Right ventricle myocardium inferior (tissue), 1 donor: ENCODE results near the gene MAP2K1. TPM values are rescaled to one million over a fixed set of nuclear protein-coding genes. Genes with fewer than 3 reads are reported as not detected.
"Not testable (repeated sequence)": the region's sequence is repeated elsewhere in the genome, so short reads cannot be mapped to it uniquely, and the experiment has no call there.

Source experiments
- ATAC-seq: fragments of 200-7000 bp; cut with Tn5 transposase; one replicate; pipeline ENCODE4 v1.9.1; 2020; ENCODE audit warnings: mild to moderate bottlenecking, moderate library complexity
- DNase-seq: peaks from one replicate; pipeline ENCODE4 v3.0.0; 2021; ENCODE audit errors: missing footprints
- intact Hi-C: fragments of 100-400 bp; cut with DNase I; formaldehyde crosslinking; loops from one replicate; pipeline ENCODE4 v1.11.0; 2022
- long read RNA-seq: library from polyadenylated mRNA; unstranded; transcript quantifications from one replicate; pipeline ENCODE4 v2.0.0, GENCODE V29; 2021
- total RNA-seq: library from RNA; stranded (reverse); fragmentation: NEBNext Ultra II Directional; extraction: Animal tissue kit (Norgen Biotek cat#: 25700); gene quantifications from one replicate; pipeline ENCODE4 v1.2.1, GENCODE V29; 2021
- donor health status: DM: no; HTN: yes; CAD: no; lungs with severe emphysema.

The MAP2K1 gene
- 47.3 TPM for total RNA-seq
- long read RNA-seq, transcript MAP2K1-201 (11 exons, 3,410 nt) = major isoform, 34 of 40 reads
- long read RNA-seq, partial matches to known transcripts = 3 of 40 reads
- long read RNA-seq, other reads (novel, unspliced or antisense) = 3 of 40 reads

GRCh38 chr15:66386204-66387123 lies at the start of gene MAP2K1:
MAP2K1 (plus strand) TSS chr15:66386912; CDS start chr15:66387348, 436 bp downstream.
- intact Hi-C loops = loop anchor here (1.0 to 2.0 kb wide), 3 partner anchors 30 to 118 kb away; partner anchors contain the start of genes RPL4, SNAPC5, TIPIN and ZWILCH
- peak; percentile 99 for ATAC-seq
- DNase-seq = peak; percentile 99

- DNase-seq, intact Hi-C loops, ATAC-seq: not testable (repeated sequence)
Measured at GRCh38 chr15:66348530-66348929, 38.2 kb upstream of the MAP2K1 start.

GRCh38 chr15:66356077-66356358 lies 30.7 kb upstream of the MAP2K1 start:
- intact Hi-C loops = loop anchor here (2.0 to 10.0 kb wide), 2 partner anchors 31 to 139 kb away; partner anchors contain the start of genes MAP2K1 and SNAPC5
- ATAC-seq = no peak
- no peak for DNase-seq

GRCh38 chr15:66356359-66357236 lies 30.1 kb upstream of the MAP2K1 start, which contains the start of gene TIPIN:
TIPIN (minus strand) TSS chr15:66356685; CDS start chr15:66352947, 3,738 bp downstream.
- DNase-seq (peak; percentile 97), ATAC-seq (peak; percentile 98)
- intact Hi-C loops = loop anchor here (2.0 to 10.0 kb wide), 2 partner anchors 30 to 138 kb away; partner anchors contain the start of genes MAP2K1 and SNAPC5

GRCh38 chr15:66359740-66360139 lies 27.0 kb upstream of the MAP2K1 start:
- intact Hi-C loops = loop anchor here (10.0 kb wide), 1 partner anchor 135 kb away; the partner anchor contains the start of gene SNAPC5
- DNase-seq = no peak
- ATAC-seq = no peak

- ATAC-seq, DNase-seq, intact Hi-C loops: not testable (repeated sequence)
Measured at GRCh38 chr15:66361745-66362460, 24.8 kb upstream of the MAP2K1 start.

- intact Hi-C loops = no loop called here
- ATAC-seq (no peak), DNase-seq (no peak)
Measured at GRCh38 chr15:66362776-66363175, 23.9 kb upstream of the MAP2K1 start.

GRCh38 chr15:66364944-66365528 lies 21.7 kb upstream of the MAP2K1 start:
- ATAC-seq = no peak
- DNase-seq = no peak
- intact Hi-C loops = no loop called here

GRCh38 chr15:66369773-66370651 lies 16.7 kb upstream of the MAP2K1 start:
- intact Hi-C loops = no loop called here
- peak; percentile 31 for ATAC-seq

GRCh38 chr15:66374179-66374578 lies 12.5 kb upstream of the MAP2K1 start:
- no peak for ATAC-seq
- intact Hi-C loops = no loop called here
- DNase-seq = no peak

More at GRCh38 chr15:66369773-66370651, 16.7 kb upstream of the MAP2K1 start:
- no peak for DNase-seq

GRCh38 chr15:66378814-66379430 lies 7.8 kb upstream of the MAP2K1 start:
- ATAC-seq (no peak), DNase-seq (no peak)
- intact Hi-C loops = no loop called here

GRCh38 chr15:66381376-66381775 lies 5.3 kb upstream of the MAP2K1 start:
- ATAC-seq, DNase-seq, intact Hi-C loops: not testable (repeated sequence)

- peak; percentile 82 for DNase-seq
- peak; percentile 27 for ATAC-seq
- intact Hi-C loops = loop anchor here (2.0 kb wide), 2 partner anchors 31 to 117 kb away; partner anchors contain the start of genes RPL4, TIPIN and ZWILCH
Measured at GRCh38 chr15:66387163-66388042, 691 bp downstream of the MAP2K1 start.

GRCh38 chr15:66388043-66388363 lies 1.3 kb downstream of the MAP2K1 start:
- DNase-seq = no peak
- ATAC-seq = no peak
- intact Hi-C loops = no loop called here

GRCh38 chr15:66388576-66388975 lies 1.9 kb downstream of the MAP2K1 start:
- DNase-seq = no peak
- ATAC-seq = no peak
- intact Hi-C loops = no loop called here
